ENCODE measurements around the gene CFAP90. TPM values are rescaled to one million over a fixed set of nuclear protein-coding genes. Genes with fewer than 3 reads are reported as not detected.

CFAP90 gene
- total RNA-seq, 1 donor from 2014 or later = not detected

DNA sequence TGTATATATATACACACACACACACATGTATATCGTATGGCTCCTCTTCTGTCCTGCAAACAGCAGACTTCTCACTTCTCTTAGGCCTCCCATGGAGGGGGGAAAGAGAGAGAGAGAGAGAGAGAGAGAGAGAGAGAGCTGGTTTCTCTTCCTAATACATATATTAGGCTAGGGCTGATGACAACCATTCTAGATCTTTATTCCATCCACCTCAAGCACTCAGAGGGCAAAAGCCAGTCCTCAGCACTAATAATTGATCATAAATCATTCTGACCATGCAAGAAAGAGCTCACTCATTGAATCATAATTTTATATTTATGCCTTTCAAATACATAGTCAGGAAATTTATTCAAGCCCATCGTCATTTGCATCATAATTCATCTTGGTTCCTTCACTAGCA, 47.0 kb downstream of the CFAP90 start:
- no peak for DNase-seq
- Mint-ChIP-seq H3K4me3 (no peak overlapping the region), H3K27ac (no peak overlapping the region), H3K9me3 (no peaks in the 10 kb centered on the region), H3K36me3 (ENCODE audit: low read depth) (no peaks in the 10 kb centered on the region), H3K27me3 (no peaks in the 10 kb centered on the region), H3K4me1 (no peaks in the 10 kb centered on the region)
- intact Hi-C loops (cut with micrococcal nuclease) = no loop called here
- TF ChIP-seq, protein P1, sequence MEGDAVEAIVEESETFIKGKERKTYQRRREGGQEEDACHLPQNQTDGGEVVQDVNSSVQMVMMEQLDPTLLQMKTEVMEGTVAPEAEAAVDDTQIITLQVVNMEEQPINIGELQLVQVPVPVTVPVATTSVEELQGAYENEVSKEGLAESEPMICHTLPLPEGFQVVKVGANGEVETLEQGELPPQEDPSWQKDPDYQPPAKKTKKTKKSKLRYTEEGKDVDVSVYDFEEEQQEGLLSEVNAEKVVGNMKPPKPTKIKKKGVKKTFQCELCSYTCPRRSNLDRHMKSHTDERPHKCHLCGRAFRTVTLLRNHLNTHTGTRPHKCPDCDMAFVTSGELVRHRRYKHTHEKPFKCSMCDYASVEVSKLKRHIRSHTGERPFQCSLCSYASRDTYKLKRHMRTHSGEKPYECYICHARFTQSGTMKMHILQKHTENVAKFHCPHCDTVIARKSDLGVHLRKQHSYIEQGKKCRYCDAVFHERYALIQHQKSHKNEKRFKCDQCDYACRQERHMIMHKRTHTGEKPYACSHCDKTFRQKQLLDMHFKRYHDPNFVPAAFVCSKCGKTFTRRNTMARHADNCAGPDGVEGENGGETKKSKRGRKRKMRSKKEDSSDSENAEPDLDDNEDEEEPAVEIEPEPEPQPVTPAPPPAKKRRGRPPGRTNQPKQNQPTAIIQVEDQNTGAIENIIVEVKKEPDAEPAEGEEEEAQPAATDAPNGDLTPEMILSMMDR (IDR thresholded peaks at IDR 0.05) = no peak
- no peak for ATAC-seq (ENCODE audit: low read depth)
- CTCF ChIA-PET = no interaction called here
- POLR2A ChIA-PET = no interaction called here

DNA sequence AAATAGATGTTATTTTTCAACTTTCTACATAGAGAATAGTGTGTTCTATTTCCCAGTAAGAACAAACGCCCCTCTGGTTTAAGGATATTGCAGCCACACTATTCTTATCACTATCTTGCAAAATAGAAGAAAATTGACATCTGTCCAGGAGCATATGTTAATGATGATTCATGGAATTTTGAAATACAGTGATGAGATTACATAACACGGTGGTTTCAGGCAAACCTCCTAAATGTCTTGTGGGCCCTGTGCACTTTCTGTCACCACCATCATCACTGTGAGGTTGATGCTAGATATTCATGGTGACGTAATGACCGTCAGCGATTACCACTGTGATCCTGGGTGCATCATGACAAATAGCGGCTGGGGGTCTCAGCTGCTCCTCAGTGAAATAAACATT, 48.1 kb downstream of the CFAP90 start:
- H3K27me3 Mint-ChIP-seq = no peaks in the 10 kb centered on the region
- no peaks in the 10 kb centered on the region for H3K36me3 Mint-ChIP-seq (ENCODE audit: low read depth)
- DNase-seq (no peak), ATAC-seq (ENCODE audit: low read depth) (no peak)
- H3K4me1 Mint-ChIP-seq = no peaks in the 10 kb centered on the region
- ChIA-PET CTCF (no interaction called here), POLR2A (no interaction called here)
- intact Hi-C loops (cut with micrococcal nuclease) = no loop called here
- H3K9me3 Mint-ChIP-seq = no peaks in the 10 kb centered on the region
- H3K4me3 Mint-ChIP-seq = no peak overlapping the region
- no peak overlapping the region for H3K27ac Mint-ChIP-seq
- TF ChIP-seq, protein P1 (IDR thresholded peaks at IDR 0.05) = no peak

DNA sequence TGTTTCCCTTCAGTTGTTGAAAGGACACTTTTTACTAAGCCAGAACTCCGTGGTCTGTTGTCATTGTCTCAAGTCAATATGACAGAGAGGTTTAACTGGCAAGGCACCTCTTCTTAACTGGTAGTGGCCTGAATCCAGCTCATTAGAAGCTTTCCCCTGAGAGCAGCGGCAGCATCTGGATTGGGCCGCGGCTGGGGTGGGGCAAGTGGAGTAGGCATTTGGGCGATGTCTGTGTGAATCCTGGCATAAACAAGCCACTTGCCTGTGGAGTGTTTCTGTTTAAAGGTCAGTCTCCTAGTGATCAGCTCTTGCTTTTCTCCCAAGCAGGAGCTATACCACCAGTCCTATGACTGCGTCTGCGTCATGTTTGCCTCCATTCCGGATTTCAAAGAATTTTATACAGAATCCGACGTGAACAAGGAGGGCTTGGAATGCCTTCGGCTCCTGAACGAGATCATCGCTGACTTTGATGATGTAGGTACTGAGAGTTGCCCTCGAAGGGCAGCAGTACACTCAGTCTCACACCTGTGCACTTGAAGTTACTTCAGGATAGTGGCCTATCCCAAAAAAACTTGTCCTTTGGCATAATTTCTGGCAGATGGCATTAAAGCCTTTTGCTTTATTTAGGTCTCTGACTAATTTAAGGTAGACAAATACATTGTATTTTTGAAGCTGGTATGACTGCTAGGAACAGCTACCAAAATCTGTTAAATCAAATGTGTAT, 48.9 kb downstream of the CFAP90 start:
- Mint-ChIP-seq H3K27ac (no peak overlapping the region), H3K4me3 (no peak overlapping the region)

DNA sequence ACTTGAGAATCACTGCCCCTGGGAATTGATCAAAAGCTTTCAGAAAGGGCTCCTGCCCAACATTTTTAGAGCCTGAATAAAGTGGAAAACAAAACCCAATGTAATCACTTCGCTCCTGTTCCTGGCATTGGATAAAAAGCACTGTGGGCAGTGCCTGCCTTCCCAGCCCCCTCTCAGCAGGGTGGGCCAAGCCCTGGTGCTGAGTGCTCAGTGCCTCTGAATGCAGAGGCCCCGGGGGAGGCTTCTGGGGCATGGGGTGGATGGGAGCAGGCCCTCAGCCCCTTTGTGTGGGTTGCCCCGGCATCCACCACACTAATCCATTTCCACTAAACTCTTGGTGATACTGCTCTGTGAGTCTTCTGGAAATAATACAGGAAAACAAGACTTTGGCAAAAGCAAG, 55.6 kb downstream of the CFAP90 start:
- ChIA-PET POLR2A (no interaction called here), CTCF (no interaction called here)
- no peaks in the 10 kb centered on the region for H3K4me1 Mint-ChIP-seq
- ATAC-seq (ENCODE audit: low read depth) = no peak
- TF ChIP-seq, protein P1 (IDR thresholded peaks at IDR 0.05) = no peak
- intact Hi-C loops (cut with micrococcal nuclease) = no loop called here
- no peaks in the 10 kb centered on the region for H3K9me3 Mint-ChIP-seq
- H3K27ac Mint-ChIP-seq = no peak overlapping the region
- H3K4me3 Mint-ChIP-seq = no peak overlapping the region
- H3K36me3 Mint-ChIP-seq (ENCODE audit: low read depth) = no peaks in the 10 kb centered on the region
- no peaks in the 10 kb centered on the region for H3K27me3 Mint-ChIP-seq
- DNase-seq = no peak

More for the DNA sequence above, 48.9 kb downstream of the CFAP90 start:
- ATAC-seq (ENCODE audit: low read depth) = no peak
- no peaks in the 10 kb centered on the region for H3K9me3 Mint-ChIP-seq
- H3K36me3 Mint-ChIP-seq (ENCODE audit: low read depth) = no peaks in the 10 kb centered on the region
- intact Hi-C loops (cut with micrococcal nuclease) = no loop called here
- CTCF ChIA-PET = no interaction called here
- DNase-seq = no peak
- POLR2A ChIA-PET = no interaction called here
- TF ChIP-seq, protein P1 (IDR thresholded peaks at IDR 0.05) = no peak
- H3K4me1 Mint-ChIP-seq = no peaks in the 10 kb centered on the region
- H3K27me3 Mint-ChIP-seq = no peaks in the 10 kb centered on the region

DNA sequence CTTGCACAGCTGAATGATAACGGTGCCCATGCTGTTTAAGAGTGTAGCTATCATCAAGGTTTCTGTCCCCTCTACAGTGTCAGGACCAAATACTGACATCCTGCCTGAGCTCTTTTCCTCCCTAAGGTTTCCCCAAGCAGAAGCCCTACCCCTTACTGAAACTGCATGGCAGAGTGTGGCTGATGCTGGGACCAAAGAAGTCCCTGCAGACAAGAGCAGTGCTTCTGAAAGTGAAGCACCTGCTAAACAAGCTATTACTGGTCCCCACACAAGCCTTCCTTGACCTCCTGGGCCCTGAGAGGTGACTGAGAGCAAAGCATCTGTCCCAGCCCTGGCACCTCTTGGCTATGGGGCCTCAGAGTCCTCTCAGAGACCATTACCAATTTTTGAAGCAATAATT, 56.1 kb downstream of the CFAP90 start:
- ATAC-seq (ENCODE audit: low read depth) = no peak

More for the DNA sequence above, 56.1 kb downstream of the CFAP90 start:
- DNase-seq = no peak
- H3K4me3 Mint-ChIP-seq = no peak overlapping the region
- H3K4me1 Mint-ChIP-seq = no peaks in the 10 kb centered on the region
- intact Hi-C loops (cut with micrococcal nuclease) = no loop called here
- no peaks in the 10 kb centered on the region for H3K36me3 Mint-ChIP-seq (ENCODE audit: low read depth)
- CTCF ChIA-PET = no interaction called here
- POLR2A ChIA-PET = no interaction called here
- H3K27ac Mint-ChIP-seq = no peak overlapping the region
- H3K27me3 Mint-ChIP-seq = peaks cover 3% of the 10 kb centered on the region
- no peaks in the 10 kb centered on the region for H3K9me3 Mint-ChIP-seq
- TF ChIP-seq, protein P1 (IDR thresholded peaks at IDR 0.05) = no peak
